Nucleus accumbens (tissue), 56 donors: ENCODE measurements around the gene ABR.
"Not testable (repeated sequence)": the region's sequence is repeated elsewhere in the genome, so short reads cannot be mapped to it uniquely, and the experiment has no call there.

Experiments used
- DNase-seq, 56 donors: peaks; one replicate each; lab custom pipeline; 2025; lab: John Stamatoyannopoulos, UW

Gene ABR

DNA sequence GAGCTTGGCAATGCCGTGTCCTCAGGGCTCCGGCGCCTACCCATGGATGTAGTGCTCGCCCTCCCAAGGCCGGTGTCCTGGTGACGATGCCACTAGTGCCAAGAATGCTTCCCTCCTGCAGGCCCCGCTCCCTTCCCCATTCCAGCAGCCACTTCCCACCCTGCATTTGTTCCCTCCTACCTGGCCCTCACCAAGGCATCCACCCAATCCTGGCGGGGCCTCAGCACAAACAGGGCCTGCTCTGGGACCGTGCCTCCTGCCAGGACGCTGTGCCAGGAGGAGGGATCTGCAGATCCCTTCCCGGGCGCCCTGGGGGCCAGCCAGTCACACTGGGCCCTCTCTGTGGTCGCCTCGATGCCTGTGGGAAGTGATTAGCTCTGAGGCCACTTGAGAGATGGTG, 25.1 kb downstream of the ABR start:
- peak in 50 of 56 donors; percentile 17 to 86 (median 60) for DNase-seq

DNA sequence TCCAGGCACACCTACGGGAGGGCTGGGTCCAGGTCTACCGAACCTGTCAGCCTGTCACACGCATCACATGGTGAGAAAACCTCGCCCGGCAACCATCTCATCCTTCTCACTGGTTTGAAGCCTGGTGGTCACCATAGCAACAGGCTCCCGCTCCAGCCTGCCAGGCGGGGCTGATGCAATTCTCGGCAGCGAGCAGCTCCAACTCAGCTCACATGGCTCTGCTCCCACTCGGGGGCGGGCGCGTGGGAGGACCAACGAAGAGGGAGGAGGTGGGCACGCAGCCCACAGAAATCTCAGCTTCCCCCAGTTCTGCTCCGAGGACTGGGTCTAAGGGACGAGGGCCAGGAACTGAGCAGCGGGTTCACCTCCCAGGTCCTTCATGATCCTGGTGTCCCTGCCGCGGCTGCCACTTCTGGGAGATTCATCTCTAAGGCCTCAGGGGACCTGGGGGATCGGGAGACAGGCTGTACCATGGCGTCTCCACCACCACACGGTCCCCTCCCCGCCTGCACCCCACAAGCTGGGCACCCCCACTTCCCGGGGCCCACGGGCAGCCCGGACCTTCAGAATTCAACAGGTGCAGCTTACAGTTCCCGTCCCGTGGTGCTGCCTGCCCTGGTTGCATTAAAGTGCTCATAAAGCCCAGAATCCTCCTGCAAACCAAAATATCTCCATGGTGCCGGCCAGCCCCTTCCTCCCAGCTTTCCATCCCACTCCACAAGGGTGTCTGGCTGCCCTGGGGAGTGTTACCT, 25.8 kb downstream of the ABR start:
- peak in 54 of 56 donors; percentile 20 to 96 (median 76) for DNase-seq

DNA sequence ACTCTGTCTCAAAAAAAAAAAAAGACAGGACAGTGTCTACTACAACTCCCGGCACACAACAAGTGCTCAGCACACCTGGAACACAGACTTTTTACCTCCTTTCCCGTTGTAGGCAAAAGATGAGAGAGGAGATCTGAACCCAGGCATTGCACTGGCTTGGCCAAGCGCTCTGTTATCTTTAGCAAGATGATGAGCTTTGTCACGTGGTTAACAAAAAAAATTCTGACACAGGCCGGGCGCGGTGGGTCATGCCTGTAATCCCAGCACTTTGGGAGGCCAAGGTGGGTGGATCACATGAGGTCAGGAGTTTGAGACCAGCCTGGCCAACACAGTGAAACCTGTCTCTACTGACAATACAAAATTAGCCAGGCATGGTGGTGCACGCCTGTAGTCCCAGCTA, 27.2 kb downstream of the ABR start:
- not testable (repeated sequence) for DNase-seq

DNA sequence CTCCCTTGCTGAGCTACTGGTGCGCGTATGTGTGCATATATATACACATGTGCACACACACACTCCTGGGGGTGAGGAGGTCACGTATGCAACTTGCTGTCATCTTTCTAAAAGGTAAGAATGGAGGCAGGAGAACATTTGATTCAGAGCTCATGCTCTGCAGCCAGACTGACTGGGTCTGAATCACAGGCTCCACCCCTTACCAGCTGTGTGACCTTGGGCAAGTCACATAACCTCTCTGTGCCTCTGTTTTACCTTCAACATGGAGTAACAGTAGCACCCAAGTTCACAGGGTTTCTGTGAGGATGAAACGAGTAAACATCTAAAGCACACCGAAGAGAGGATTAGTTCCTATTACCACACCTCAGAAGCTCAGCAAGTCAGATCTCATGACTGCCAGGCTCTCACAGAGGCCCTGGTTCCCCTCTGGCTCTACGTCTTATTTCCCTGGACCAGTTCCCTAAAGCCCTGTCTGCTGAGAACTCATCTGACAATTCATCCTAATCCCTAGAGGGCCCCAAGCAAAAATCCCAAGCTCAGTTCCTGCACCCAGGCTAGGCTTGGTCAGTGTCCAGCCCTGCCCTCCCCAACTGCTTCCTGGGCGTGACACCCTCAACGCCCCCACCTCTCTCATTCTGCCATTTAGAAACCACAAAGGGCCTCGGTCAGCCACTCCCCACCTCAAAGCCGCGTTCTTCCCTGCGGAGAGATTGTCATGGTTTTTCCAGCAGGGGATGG, 28.7 kb downstream of the ABR start:
- DNase-seq: no peak

DNA sequence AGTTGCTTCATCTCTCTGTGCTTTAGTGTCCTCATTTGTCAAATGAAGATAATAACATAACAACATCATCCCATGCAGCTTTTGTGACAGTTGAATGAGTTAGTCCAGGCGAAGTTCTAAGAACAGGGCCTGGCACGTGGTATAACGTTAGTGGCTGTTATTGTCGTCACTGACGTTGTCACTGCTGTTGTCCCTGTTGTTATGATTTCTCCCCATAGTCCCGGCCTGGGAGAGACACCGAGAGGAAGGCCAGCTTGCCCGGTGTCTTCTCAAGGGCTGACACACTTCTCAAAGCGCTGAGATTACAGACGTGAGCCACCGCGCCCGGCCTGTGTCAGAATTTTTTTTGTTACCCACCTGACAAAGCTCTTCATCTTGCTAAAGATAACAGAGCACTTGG, 29.9 kb downstream of the ABR start:
- DNase-seq: no peak

DNA sequence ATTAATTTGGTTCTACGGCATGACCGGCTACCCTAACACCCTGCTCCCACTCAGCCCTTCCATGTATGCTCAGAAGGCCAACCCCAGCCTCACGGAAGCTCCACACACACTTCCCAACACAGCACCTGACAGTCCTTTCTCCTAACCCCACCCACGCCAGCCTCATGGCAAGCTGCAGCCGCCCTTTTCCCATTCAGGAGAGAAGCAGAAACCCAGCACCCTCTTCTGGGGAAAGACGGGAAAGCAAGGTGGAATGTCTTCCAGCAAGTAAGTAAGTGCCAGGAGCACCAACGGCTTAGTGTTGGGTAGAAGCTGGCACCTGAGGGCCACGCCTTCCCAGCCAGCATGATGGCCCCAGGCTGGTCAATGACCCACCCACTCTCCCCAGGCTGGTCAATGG, 32.1 kb downstream of the ABR start:
- DNase-seq: peak in 30 of 56 donors; percentile 10 to 81 (median 35)

DNA sequence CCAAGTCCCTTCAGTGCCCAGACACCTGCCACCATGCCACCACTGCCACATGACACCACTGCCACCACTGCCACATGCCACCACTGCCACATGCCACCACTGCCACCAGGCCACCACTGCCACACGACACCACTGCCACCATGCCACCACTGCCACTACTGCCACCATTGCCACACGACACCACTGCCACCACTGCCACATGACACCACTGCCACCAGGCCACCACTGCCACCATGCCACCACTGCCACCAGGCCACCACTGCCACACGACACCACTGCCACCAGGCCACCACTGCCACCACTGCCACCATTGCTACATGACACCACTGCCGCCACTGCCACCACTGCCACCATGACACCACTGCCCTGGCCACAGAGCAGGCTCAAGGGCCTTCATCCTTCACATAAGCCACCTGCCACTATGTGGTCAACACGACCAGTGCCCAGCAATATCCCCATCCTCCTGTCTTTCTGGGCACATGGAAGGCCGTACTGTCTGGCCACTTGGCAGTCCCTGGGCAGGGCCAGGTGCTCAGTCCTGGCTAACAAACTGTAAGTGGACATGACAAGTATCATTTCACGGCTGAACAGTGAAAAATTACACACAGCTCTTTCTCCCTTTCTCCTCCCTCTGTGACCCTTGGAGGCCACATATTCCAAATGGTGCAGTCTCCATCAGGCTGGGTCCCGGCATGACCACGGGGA, 33.1 kb downstream of the ABR start:
- DNase-seq: no peak

DNA sequence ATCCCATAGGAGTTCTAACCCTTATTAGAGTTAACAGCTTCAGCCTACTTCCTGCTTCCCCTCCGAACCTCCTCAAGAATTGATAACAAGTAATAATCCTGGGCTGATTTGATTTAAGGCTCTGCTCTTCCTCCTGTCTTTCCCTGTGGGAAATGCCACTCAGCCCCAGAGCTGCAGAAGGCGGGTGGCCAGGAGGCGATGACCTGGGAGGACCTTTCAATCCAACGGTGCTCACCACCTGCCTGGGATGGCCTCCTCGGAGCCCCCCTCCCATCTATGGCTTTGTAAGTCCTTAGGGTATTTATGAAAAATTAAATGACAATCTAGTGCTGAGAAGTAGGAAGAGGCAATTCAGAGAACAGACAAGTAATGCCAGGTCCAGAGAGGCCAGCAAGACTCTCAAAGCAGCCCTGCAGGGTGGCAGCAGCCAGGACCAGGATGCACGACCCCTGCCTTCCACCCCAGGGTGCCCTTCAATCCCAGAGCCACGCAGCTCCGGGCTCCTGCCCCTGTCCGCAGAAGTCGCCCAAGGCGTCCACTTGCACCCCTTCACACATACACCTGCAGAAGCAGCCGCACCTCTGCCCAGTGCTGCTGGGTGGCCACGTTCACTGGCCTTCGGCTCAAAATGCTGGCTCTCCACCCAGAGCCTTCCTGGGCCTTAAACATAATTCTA, 34.3 kb downstream of the ABR start:
- no peak for DNase-seq

DNA sequence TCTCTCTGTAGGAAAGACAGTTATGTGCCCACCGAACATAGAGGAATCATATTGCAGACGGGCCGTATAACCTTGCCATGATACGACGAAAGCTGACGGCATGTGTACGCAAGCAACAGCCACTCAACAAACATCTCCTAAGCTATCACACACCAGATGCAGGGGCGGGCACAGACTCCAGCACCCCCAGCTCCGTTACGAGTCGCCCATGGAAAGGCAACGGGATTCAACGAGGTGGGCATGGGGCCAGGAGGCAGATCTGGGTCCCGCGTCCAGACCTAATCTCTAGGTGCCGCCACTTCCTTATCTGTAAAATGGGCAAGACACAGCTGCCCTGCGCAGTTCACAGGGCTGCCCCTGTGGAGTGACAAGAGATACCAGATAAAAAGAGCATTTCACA, 35.6 kb downstream of the ABR start:
- no peak for DNase-seq

DNA sequence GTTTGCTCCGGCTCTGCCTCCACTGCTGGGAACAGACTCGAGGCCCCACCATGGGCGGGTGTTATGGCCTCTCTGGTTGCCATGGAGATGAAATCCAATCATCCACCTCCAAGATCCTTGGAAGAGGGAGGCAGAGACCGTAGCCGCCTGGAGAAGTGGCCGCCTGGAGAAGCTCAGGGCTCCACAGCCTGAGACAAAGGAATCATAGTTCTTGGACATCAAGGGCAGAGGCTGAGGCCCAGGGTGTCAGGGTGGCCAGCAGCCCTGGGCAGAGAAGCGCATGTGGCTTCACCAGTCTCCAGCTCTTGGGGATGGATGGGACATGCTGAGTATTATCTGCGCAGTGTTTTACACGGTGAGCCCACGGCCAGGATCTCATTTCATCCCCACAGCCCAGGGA, 36.2 kb downstream of the ABR start:
- DNase-seq: peak in 3 of 56 donors; percentile 26 to 32 (median 26)

DNA sequence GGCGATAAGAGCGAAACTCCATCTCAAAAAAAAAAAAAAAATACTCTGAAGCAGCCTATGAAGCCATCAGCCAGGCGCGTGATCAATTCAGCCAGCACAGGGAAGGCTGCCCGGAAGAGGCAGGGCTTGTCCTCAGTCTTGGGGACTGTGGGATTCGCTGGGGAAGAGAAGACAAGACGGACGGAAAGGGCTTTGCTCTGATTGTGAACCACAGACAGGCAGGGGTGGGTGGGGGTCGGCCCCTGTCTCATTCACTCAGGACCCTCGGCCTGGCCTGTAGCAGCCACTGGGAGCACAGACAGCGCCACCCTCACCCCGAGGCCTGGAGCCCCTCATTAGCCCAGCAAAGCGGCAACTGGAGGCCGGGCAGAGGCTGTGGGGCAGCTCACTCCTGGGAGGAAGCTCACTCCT, 37.2 kb downstream of the ABR start:
- DNase-seq: peak in 3 of 56 donors; percentile 6 to 35 (median 8)

DNA sequence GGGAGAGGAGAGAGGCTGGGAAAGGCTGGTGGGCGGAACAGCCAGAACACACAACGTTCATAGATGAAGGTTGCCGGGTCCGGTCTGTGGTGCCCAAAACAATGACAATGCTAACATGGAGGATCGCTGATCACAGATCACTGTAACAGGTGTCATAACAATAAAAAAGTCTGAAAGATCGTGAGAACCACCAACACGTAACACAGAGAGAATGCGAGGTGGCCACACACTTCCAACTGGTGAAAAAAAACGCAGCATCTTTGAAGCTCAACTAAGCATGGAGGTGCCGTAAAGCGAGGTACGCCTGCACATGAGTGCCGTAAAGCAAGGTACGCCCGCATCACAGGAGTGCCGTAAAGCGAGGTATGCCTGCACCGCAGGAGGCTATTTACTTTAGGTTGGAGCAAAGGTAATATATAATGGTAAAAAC, 42.3 kb downstream of the ABR start:
- DNase-seq: peak in 1 of 56 donors; percentile 53

DNA sequence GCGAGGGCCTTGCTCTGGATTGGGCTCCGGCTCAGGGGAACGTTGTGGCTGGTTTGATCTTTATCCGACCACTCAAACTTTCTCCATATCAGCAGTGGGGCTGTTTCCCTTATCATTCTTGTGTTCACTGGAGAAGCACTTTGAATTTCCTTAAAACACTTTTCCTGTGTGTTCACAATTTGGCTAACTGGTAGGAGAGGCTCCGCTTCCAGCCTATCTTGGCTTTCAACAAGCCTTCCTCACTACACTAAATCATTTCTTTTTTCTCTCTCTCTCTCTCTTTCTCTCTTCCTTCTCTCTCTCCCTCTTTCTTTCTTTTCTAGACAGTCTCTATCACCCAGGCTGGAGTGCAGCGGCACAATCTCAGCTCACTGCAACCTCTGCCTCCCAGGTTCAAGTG, 43.0 kb downstream of the ABR start:
- DNase-seq: no peak

DNA sequence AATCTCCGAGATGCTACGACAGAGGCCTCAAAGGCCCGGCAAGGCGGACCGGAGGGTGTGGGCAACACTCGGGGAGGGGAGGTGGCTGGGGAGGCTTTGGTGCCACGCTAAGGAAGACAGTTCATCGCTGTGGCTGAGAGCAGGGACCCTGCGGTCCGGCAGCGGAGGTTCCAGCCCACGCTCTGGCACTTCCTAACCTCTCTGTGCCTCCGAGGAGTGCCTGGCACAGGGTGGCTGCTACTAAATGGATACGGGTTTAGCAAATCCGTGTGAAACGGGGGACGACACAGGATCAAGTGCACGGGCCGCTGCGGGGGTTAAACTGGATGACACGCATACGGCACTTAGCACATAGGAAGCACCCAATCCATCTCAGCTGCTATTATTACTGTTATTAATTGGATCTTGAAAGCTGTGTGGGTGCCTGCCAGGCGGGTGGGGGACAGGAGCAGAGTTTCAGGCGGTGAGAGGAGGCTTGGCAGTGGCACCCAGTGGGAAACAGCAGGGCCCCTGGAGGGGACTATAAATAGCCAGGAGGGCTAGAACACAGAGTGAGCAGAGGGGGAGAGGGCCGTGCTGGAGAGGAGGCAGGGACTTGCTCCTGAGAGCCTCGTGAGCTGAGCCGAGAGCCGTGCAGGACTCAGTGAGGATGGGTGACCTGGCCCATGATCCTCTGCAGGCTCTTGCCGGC, 45.0 kb downstream of the ABR start:
- DNase-seq: peak in 21 of 56 donors; percentile 16 to 69 (median 47)

DNA sequence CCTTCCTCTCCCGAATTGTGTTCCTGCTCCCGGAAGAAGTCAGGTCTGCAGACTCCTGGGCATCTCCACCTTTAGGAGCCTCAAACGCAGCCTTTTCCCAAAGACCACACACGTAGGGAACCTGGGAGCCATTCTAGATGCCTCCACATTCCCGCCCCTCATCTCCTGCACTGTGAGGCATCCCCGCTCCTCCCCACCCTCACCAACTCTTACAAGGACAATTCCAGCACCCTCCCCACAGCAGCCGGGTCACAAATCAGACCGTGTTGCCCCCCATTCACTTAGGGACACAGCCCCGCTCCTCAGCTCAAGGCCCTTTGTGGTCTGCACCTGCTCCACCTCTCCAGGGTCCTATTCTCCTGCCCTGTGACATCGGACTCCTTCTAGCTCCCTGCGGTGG, 49.6 kb downstream of the ABR start:
- no peak for DNase-seq

DNA sequence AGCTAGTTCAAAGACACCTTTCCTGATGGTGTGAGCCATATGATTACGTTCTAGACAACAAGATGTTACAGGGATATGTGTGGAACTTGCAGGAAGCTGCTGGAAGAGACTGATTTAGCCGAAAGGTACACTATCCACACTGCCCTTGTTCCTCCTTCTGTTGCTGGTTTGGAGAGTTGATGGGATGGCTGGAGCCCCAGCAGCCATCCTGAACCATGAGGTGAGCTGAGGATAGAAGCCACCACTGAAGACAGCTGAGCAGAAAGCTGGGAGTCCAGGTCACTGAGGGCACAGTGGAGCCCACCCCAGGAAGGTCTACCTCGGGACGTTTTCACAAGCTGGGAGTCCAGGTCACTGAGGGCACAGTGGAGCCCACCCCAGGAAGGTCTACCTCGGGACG, 51.3 kb downstream of the ABR start:
- not testable (repeated sequence) for DNase-seq

DNA sequence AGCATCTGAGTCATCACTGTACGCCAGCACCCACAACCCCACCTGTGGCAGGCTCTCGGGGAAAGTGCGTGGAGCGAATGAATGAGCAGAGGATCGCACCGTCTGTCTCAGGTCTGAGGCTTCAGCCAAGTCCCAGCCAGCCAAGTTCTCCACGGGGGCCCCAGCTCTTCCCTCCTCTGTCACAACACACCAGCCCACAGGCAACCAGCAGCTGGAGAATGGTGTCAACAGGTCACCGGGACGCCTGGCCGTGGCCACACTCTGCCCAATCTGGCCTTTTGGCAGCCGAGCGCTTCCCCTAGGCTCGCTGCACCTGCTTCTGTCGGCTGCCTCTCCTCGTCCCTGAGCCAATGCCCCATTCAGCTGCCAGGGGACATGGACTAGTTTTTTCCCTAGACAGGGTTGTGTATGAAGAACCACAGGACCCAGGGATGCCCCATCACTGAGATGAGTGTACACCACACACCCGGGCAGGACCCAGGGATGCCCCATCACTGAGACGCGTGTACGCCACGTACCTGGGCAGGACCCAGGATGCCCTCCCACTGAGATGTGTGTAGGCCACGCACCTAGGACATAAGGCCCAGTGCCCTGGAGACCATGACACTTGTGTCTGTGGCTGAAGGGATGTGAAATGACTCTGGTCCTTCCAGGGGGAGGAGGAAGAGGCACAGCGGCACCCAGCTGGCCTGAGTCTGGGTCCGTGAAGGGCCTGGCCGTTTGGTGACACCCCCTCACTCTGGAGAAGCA, 52.8 kb downstream of the ABR start:
- DNase-seq: no peak

DNA sequence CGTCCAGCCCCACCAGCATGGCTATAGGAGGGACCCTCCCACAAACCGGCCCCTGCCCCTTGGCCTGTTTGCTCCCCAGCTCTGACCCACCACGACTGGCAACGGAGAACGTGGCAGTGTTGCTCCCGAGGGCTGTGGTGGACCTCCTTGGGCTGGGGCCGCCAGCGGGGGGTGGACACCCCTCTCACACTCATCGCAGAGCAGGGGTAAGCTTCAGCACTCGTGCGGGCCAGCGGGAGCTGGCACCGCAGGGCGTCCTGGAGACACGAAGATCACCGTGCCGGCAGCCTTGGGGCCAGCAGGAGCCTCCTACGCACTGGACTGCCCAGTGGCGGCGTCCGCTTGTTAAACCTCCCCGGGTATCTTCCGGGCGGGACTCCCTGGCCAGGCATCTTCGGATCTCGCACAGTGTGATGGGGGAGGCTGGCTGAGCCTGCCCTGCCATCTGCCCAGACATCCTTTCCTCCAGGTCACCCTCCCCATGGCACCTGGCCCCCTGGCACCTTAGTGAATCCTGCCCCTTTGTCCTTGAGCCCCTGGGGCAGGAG, 53.5 kb downstream of the ABR start:
- no peak for DNase-seq

DNA sequence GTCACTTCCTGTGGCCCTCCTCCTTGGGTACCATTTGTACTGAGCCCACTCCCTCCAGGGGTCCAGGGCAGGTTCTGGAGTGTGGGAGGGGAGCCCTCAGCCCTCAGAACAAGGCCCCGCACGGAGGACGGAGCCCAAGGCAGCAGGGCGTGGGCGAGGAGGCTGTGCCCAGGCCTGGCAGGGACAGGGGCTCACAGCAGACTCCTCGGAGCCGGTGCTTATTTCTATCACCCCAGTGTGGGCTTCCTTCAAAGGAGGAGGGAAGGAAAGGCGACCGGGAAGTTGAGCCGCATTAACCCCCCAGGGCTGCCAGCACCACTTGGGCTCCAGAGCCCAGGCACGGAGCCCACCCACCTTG, 54.0 kb downstream of the ABR start:
- peak in 1 of 56 donors; percentile 49 for DNase-seq
